Thoracic aorta (tissue), 2 donors: ENCODE measurements around the gene RTN3. TPM values are rescaled to one million over a fixed set of nuclear protein-coding genes. Genes with fewer than 3 reads are reported as not detected.

ENCODE experiments used
- ATAC-seq: fragments of 150-250 bp; one replicate; pipeline ENCODE4 v1.8.0; 2017; ENCODE audit warnings: low read depth; ENCODE audit not compliant: insufficient number of reproducible peaks, low FRiP score
- DNase-seq: peaks from one replicate; pipeline ENCODE4 v3.0.0-alpha.2; 2020; ENCODE audit warnings: low spot score
- H3K27ac ChIP-seq, 2 donors: fragments of 200-600 bp; sonication (generic); 1 replicate in 1 of 2; 2 replicates in 1 of 2; pipeline ENCODE4 v1.5.1; 2016; ENCODE audit warnings: mild to moderate bottlenecking in 2 of 2, moderate library complexity in 2 of 2
- H3K27me3 ChIP-seq: fragments of 200-600 bp; sonication (generic); replicated peaks from 2 replicates; pipeline ENCODE4 v1.6.0; 2016; ENCODE audit warnings: mild to moderate bottlenecking; ENCODE audit not compliant: insufficient read depth
- H3K36me3 ChIP-seq: fragments of 200-600 bp; sonication (generic); one replicate; pipeline ENCODE4 v1.5.1; 2016
- H3K4me1 ChIP-seq, 2 donors: fragments of 200-600 bp; sonication (generic); 1 replicate in 1 of 2; 2 replicates in 1 of 2; pipeline versions ENCODE4 v1.5.1 to v1.6.0; 2016; ENCODE audit warnings: low read depth in 2 of 2, mild to moderate bottlenecking in 1 of 2; ENCODE audit not compliant: control insufficient read depth in 1 of 2
- H3K4me3 ChIP-seq: fragments of 200-600 bp; sonication (generic); 2 replicates; pipeline ENCODE4 v1.5.1; 2016; ENCODE audit warnings: mild to moderate bottlenecking
- H3K9me3 ChIP-seq: fragments of 200-600 bp; sonication (generic); 2 replicates; pipeline ENCODE4 v1.5.1; 2016
- total RNA-seq, 2 donors: library from RNA; depleted of rRNA; stranded (reverse); fragments of >200 nt; gene quantifications; one replicate each; pipeline versions ENCODE4 v1.1.0 to v1.2.3, GENCODE V29; 2016
- TF ChIP-seq, protein P1 (sequence below): fragments of 200-600 bp; sonication (generic); IDR thresholded peaks from one replicate; pipeline ENCODE4 v1.5.1; 2019; ENCODE audit warnings: antibody characterized with exemption

Gene RTN3
- total RNA-seq, 2 donors from 2014 or later, result 75.1 to 91.1 TPM

DNA sequence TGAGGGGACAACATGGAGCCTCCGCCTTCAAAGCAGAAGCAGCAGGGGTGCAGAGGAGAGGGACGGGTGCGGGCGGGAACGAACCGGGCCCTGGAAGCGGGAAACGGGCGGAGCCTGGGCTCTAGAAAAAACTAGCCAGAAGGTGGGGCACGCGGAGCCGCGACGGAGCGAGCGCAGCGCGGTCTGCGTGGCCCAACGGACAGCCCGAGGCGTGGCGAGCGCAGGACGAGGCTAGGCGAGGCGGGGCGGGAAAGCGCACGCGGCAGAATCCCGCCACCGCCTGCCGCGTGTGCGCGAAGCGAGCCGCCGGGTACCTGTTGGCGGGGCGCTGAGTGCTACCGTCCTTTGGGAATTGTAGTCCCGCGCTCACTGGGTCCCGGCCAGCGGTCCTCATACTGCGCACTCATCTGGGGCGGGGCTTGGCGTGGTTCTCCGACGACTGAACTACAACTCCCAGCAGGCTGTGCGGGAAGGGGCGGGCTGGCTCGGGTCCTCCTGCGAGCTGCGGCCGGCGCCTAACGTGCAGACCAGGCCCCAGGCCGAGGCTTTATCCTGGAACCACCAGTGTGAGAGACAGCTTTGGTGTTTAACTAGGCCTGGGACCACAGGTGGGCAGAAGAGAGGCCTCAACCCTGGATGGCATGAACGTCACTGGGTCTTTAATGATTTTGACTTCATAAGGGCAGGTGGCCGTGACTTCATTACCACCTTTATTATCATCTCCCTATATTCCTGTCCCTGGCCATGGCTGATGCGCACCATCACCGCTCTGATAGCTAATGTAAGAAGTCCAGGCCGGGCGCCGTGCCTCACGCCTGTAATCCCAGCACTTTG lies 9.8 kb upstream of the RTN3 start, which contains the start of gene ATL3:
TSS of gene ATL3 (minus strand) at position 55 of the 834 bp plus-strand sequence. CDS start at position 14, 41 bp downstream.
- TF ChIP-seq, protein P1, sequence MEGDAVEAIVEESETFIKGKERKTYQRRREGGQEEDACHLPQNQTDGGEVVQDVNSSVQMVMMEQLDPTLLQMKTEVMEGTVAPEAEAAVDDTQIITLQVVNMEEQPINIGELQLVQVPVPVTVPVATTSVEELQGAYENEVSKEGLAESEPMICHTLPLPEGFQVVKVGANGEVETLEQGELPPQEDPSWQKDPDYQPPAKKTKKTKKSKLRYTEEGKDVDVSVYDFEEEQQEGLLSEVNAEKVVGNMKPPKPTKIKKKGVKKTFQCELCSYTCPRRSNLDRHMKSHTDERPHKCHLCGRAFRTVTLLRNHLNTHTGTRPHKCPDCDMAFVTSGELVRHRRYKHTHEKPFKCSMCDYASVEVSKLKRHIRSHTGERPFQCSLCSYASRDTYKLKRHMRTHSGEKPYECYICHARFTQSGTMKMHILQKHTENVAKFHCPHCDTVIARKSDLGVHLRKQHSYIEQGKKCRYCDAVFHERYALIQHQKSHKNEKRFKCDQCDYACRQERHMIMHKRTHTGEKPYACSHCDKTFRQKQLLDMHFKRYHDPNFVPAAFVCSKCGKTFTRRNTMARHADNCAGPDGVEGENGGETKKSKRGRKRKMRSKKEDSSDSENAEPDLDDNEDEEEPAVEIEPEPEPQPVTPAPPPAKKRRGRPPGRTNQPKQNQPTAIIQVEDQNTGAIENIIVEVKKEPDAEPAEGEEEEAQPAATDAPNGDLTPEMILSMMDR, result no peak
- Histone ChIP-seq H3K27me3 (no peaks in the 10 kb centered on the region), H3K4me3 (peak within 1 kb of the TSS; percentile 94), H3K4me1 (peaks cover 34 to 41% of the 10 kb centered on the region in 2 donors), H3K27ac (peak within 1 kb of the TSS; percentile 99 to 100), H3K36me3 (no peaks in the 10 kb centered on the region), H3K9me3 (no peaks in the 10 kb centered on the region)
- DNase-seq (peak; percentile 97), ATAC-seq (peak; percentile 64)

DNA sequence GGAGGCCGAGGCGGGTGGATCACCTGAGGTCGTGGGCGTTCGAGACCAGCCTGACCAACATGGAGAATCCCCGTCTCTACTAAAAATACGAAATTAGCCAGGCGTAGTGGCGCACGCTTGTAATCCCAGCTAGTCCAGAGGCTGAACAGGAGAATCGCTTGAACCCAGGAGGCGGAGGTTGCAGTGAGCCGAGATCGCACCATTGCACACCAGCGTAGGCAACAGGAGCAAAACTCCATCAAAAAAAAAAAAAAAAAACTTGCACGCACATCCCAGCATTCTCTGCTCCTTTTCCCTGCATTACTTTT lies 9.2 kb upstream of the RTN3 start:
- H3K27ac ChIP-seq, result peak overlapping the region; percentile 99 to 100
- TF ChIP-seq, protein P1, result no peak
- DNase-seq (no peak), ATAC-seq (no peak)
- no peaks in the 10 kb centered on the region for H3K9me3 ChIP-seq
- peaks cover 29 to 36% of the 10 kb centered on the region in 2 donors for H3K4me1 ChIP-seq
- no peaks in the 10 kb centered on the region for H3K27me3 ChIP-seq
- no peaks in the 10 kb centered on the region for H3K36me3 ChIP-seq
- peak overlapping the region; percentile 94 for H3K4me3 ChIP-seq

DNA sequence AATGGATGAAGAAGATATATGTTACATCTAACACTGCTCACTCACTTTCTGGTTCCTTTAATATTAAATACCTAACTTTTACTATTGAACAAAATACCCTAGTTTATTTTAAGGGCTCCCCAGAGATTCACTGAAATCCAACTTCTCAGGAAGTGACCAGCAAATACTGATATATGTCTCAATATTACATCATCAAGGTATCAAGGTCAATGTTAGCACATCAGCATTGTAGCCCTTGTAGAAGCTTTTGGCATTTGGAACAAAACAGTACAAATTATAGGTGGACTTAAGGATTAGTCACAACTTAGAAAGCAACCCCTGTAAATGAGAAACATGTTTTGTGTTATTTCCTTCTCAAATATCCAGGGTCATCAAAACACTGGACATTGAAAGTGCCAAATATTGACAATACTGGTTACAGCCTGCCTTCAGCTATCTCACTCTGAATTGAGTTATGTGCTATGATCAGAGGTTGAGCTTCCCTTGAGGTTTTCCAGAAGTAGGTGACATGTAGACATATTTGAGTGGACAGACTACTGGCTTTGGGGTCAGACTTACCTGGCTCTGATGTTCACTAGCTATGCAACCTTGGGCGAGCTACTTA lies 8.3 kb upstream of the RTN3 start:
- DNase-seq (no peak), ATAC-seq (no peak)
- Histone ChIP-seq H3K9me3 (no peaks in the 10 kb centered on the region), H3K4me1 (peaks cover 21 to 26% of the 10 kb centered on the region in 2 donors), H3K27ac (no peak overlapping the region), H3K27me3 (no peaks in the 10 kb centered on the region), H3K4me3 (no peak overlapping the region), H3K36me3 (no peaks in the 10 kb centered on the region)
- TF ChIP-seq, protein P1, result no peak

DNA sequence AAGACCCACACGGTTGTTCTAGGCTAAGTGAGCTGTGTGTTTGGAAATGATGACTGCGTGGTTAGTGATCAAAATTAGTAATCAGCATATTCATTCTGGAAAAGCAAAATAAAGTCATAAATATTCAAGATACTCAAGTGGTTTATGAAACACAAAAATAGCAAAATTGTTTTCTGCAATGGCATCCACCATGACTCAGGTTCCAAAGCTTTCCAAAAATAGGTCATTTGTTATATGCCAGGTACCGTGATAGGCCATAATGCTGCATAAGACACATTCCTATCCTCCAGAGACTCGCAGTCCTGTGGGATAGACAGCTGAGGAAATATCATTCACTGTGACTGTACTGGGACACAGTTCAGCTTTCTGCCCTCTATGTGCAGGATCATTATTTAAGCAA lies 7.7 kb upstream of the RTN3 start:
- Histone ChIP-seq H3K27me3 (no peaks in the 10 kb centered on the region), H3K4me1 (peaks cover 16 to 21% of the 10 kb centered on the region in 2 donors), H3K27ac (no peak overlapping the region), H3K36me3 (no peaks in the 10 kb centered on the region), H3K9me3 (no peaks in the 10 kb centered on the region), H3K4me3 (no peak overlapping the region)
- DNase-seq, result no peak
- no peak for ATAC-seq
- TF ChIP-seq, protein P1, result no peak

DNA sequence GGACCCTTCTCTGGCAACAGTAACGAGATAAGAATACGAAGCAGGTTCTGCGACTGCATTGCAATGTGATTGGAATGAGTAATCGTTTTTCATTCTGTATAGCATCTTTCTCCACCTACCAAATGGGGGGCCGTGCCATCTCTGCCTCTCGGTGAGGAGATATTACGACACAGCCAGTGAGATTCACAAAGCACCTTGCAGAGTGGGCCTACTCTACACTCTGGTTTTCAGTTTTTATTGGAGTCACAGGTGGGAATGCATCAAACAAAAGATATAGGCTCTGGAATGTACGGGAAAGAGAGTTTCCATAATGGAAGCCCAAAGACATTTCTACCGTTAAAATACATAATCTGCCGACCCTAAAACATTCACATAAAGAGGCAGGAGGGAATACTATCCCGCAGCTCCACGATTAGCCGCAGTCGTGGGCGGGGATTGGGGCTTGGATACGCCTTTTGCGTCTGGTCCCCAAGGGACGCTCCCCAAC lies 423 bp upstream of the RTN3 start:
- H3K4me1 ChIP-seq, result peaks cover 4 to 31% of the 10 kb centered on the region in 2 donors
- H3K9me3 ChIP-seq, result no peaks in the 10 kb centered on the region
- no peaks in the 10 kb centered on the region for H3K36me3 ChIP-seq
- TF ChIP-seq, protein P1, result no peak
- DNase-seq (no peak), ATAC-seq (peak; percentile 7)
- peak overlapping the region; percentile 99 for H3K4me3 ChIP-seq
- H3K27me3 ChIP-seq, result no peaks in the 10 kb centered on the region
- H3K27ac ChIP-seq, result peak overlapping the region; percentile 72 to 95
